MM.1S (cell line): ENCODE measurements around the gene COL27A1.

Experiments used
- DNase-seq: peaks from one replicate; pipeline ENCODE4 v3.0.0-alpha.2; 2015
- H2AFZ ChIP-seq: fragments of 300-600 bp; sonication (generic); 2 replicates; pipeline ENCODE4 v1.6.0; 2016; ENCODE audit warnings: antibody characterized with exemption, low read length
- H3F3A ChIP-seq: fragments of 300-600 bp; sonication (generic); 2 replicates; pipeline ENCODE4 v1.6.1; 2016; ENCODE audit warnings: mild to moderate bottlenecking, antibody characterized with exemption, low read length, moderate library complexity, mixed read lengths; ENCODE audit not compliant: insufficient read depth
- H3K27ac ChIP-seq: fragments of 300-600 bp; sonication (generic); 2 replicates; pipeline ENCODE4 v1.5.1; 2016; ENCODE audit warnings: mild to moderate bottlenecking, low read length
- H3K27me3 ChIP-seq: fragments of 300-600 bp; sonication (generic); replicated peaks from 2 replicates; pipeline ENCODE4 v1.6.0; 2016; ENCODE audit warnings: low read length; ENCODE audit not compliant: insufficient read depth
- H3K36me3 ChIP-seq: fragments of 300-600 bp; sonication (generic); replicated peaks from 2 replicates; pipeline ENCODE4 v1.6.1; 2016; ENCODE audit warnings: mild to moderate bottlenecking, low read length, mixed read lengths; ENCODE audit not compliant: insufficient read depth
- H3K4me1 ChIP-seq: fragments of 300-600 bp; sonication (generic); 2 replicates; pipeline ENCODE4 v1.6.1; 2016; ENCODE audit warnings: low read length, mixed read lengths
- H3K4me2 ChIP-seq: fragments of 300-600 bp; sonication (generic); 2 replicates; pipeline ENCODE4 v1.6.0; 2016; ENCODE audit warnings: low read depth, low read length
- H3K4me3 ChIP-seq: fragments of 300-600 bp; sonication (generic); 2 replicates; pipeline ENCODE4 v1.5.1; 2016; ENCODE audit warnings: low read length, mixed read lengths
- H3K79me2 ChIP-seq: fragments of 300-600 bp; sonication (generic); 2 replicates; pipeline ENCODE4 v1.6.1; 2016; ENCODE audit warnings: mixed run types, low read length, mixed read lengths
- H3K9ac ChIP-seq: fragments of 300-600 bp; sonication (generic); 2 replicates; pipeline ENCODE4 v1.6.1; 2016; ENCODE audit warnings: low read length, mixed read lengths
- H3K9me2 ChIP-seq: fragments of 300-600 bp; sonication (generic); replicated peaks from 2 replicates; pipeline ENCODE4 v1.6.1; 2016; ENCODE audit warnings: mild to moderate bottlenecking, low read length, mixed read lengths; ENCODE audit not compliant: insufficient read depth
- H3K9me3 ChIP-seq: fragments of 300-600 bp; sonication (generic); replicated peaks from 2 replicates; pipeline ENCODE4 v1.6.1; 2016; ENCODE audit warnings: mild to moderate bottlenecking, low read length, mixed read lengths; ENCODE audit not compliant: insufficient read depth
- H4K20me1 ChIP-seq: fragments of 300-600 bp; sonication (generic); 2 replicates; pipeline ENCODE4 v1.6.1; 2016; ENCODE audit warnings: mild to moderate bottlenecking, low read length, moderate library complexity, mixed read lengths; ENCODE audit not compliant: insufficient read depth
- EZH2 ChIP-seq: fragments of 300-600 bp; sonication (generic); optimal IDR thresholded peaks from 2 replicates; pipeline ENCODE3; 2017; ENCODE audit warnings: low read depth, mild to moderate bottlenecking, antibody characterized with exemption, low read length, mixed read lengths
- EZH2phosphoT487 ChIP-seq: fragments of 300-600 bp; sonication (generic); IDR thresholded peaks from 2 replicates; pipeline ENCODE4 v1.6.1; 2018; ENCODE audit warnings: antibody characterized with exemption, low read length
- TF ChIP-seq, protein P1 (sequence below): fragments of 300-600 bp; sonication (generic); IDR thresholded peaks from 2 replicates; pipeline ENCODE4 v1.5.1; 2016; ENCODE audit warnings: antibody characterized with exemption, low read length, mixed read lengths

The COL27A1 gene

DNA sequence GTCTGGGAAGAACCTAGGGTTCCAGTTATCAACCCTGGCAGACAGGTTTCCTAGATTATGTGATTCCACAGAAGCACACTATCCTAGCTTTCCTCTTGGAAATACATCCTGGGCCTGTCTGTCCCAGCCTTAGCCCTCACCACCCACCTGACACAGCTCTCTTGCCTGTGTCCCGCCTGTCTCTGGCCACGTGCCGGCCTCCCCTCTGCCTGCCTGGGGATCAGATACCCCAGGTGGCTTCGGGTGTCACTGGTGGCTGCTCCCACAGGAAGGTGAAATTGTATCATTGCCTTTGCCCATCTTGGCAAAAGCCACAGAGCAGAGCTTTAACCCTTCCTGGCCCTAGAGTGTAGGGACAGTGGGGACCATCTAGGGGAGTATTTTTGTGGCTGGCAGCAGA is 6.2 kb downstream of the COL27A1 start:
- H3K4me3 ChIP-seq: no peak overlapping the region
- peaks cover 2% of the 10 kb centered on the region for H3K27me3 ChIP-seq
- H3F3A ChIP-seq: no peaks in the 10 kb centered on the region
- TF ChIP-seq EZH2 (no peak), EZH2phosphoT487 (no peak)
- TF ChIP-seq, protein P1, sequence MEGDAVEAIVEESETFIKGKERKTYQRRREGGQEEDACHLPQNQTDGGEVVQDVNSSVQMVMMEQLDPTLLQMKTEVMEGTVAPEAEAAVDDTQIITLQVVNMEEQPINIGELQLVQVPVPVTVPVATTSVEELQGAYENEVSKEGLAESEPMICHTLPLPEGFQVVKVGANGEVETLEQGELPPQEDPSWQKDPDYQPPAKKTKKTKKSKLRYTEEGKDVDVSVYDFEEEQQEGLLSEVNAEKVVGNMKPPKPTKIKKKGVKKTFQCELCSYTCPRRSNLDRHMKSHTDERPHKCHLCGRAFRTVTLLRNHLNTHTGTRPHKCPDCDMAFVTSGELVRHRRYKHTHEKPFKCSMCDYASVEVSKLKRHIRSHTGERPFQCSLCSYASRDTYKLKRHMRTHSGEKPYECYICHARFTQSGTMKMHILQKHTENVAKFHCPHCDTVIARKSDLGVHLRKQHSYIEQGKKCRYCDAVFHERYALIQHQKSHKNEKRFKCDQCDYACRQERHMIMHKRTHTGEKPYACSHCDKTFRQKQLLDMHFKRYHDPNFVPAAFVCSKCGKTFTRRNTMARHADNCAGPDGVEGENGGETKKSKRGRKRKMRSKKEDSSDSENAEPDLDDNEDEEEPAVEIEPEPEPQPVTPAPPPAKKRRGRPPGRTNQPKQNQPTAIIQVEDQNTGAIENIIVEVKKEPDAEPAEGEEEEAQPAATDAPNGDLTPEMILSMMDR: no peak
- no peak overlapping the region for H2AFZ ChIP-seq
- H4K20me1 ChIP-seq: no peaks in the 10 kb centered on the region
- H3K9me3 ChIP-seq: no peaks in the 10 kb centered on the region
- peaks cover 12% of the 10 kb centered on the region for H3K4me1 ChIP-seq
- no peaks in the 10 kb centered on the region for H3K9me2 ChIP-seq
- H3K36me3 ChIP-seq: no peaks in the 10 kb centered on the region
- H3K79me2 ChIP-seq: no peaks in the 10 kb centered on the region
- no peak overlapping the region for H3K9ac ChIP-seq
- DNase-seq: no peak
- H3K27ac ChIP-seq: no peak overlapping the region
- no peak overlapping the region for H3K4me2 ChIP-seq

DNA sequence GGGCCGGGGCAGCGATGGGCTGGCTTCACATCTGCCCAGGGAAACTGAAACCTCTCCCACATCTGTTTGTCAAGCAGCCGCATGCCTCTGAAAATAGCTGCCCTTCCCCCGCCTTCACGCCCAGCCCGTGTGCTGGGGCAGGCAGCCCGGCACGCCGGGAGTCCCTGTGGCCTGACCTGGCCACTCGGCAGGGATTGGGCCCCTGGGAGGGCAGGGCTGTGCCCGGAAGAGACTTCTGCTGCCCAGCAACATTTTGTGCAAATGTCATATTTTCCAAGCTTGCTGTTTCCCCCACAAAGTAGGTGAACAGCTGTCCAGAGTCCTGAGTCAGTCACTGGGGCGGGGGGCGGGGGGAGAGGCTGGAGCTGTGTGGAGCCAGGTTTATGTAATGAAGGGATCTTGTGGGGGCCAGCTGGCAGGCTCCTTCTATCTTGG is 8.2 kb downstream of the COL27A1 start:
- peak overlapping the region; percentile 55 for H2AFZ ChIP-seq
- no peaks in the 10 kb centered on the region for H3K36me3 ChIP-seq
- DNase-seq: peak; percentile 61
- TF ChIP-seq EZH2: no peak
- no peaks in the 10 kb centered on the region for H3K9me2 ChIP-seq
- no peaks in the 10 kb centered on the region for H3K9me3 ChIP-seq
- peak overlapping the region; percentile 69 for H3K4me2 ChIP-seq
- H3K79me2 ChIP-seq: no peaks in the 10 kb centered on the region
- H3K27ac ChIP-seq: no peak overlapping the region; the same call in 1 of the 2 replicates
- peaks cover 11% of the 10 kb centered on the region for H3K27me3 ChIP-seq
- no peaks in the 10 kb centered on the region for H4K20me1 ChIP-seq
- peaks cover 12% of the 10 kb centered on the region for H3K4me1 ChIP-seq
- H3K9ac ChIP-seq: no peak overlapping the region
- H3F3A ChIP-seq: no peaks in the 10 kb centered on the region
- peak overlapping the region; percentile 33; the same call in 1 of the 2 replicates for H3K4me3 ChIP-seq

DNA sequence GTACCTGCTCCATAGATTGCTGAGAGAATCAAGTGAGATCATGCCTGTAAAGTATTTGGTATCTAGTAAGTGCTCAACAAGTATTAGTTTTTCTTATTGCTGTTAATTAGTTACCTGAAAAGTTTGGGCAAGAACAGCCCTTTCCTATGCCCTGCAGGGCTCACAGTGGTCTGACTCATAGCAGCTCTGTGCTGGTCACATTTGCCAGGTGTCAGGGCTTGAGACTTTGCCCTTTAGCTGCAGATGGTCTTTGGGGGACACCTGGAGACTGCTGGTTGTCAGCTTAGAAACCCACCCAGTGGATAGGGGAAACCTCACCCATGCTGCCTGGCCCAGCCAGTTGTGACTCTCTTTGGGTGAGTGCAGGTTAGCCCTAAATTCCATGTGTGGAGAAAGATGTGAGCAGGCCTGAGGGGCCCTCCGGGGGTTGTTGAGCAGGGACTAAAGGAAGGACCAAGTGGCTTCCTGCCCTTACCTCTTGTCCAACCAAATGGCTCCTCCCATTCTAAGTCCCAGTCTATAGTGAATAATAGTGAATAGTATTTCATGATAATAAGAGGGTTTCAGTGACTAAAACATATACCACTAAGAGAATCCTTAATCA is 9.0 kb downstream of the COL27A1 start:
- no peak for DNase-seq
- Histone ChIP-seq H3K4me3 (no peak overlapping the region), H3K27me3 (peaks cover 18% of the 10 kb centered on the region), H3K27ac (no peak overlapping the region), H3K4me1 (peaks cover 12% of the 10 kb centered on the region), H2AFZ (0 out of 2 replicates have a peak overlapping the region, but pooled peaks have one; percentile 55), H3K36me3 (no peaks in the 10 kb centered on the region), H3K9me3 (no peaks in the 10 kb centered on the region), H3K4me2 (peak overlapping the region; percentile 69; the same call in 1 of the 2 replicates), H3F3A (no peaks in the 10 kb centered on the region), H3K9me2 (no peaks in the 10 kb centered on the region), H4K20me1 (no peaks in the 10 kb centered on the region), H3K9ac (no peak overlapping the region), H3K79me2 (no peaks in the 10 kb centered on the region)
- TF ChIP-seq, protein P1: no peak
- no peak for TF ChIP-seq EZH2phosphoT487
- no peak for TF ChIP-seq EZH2

DNA sequence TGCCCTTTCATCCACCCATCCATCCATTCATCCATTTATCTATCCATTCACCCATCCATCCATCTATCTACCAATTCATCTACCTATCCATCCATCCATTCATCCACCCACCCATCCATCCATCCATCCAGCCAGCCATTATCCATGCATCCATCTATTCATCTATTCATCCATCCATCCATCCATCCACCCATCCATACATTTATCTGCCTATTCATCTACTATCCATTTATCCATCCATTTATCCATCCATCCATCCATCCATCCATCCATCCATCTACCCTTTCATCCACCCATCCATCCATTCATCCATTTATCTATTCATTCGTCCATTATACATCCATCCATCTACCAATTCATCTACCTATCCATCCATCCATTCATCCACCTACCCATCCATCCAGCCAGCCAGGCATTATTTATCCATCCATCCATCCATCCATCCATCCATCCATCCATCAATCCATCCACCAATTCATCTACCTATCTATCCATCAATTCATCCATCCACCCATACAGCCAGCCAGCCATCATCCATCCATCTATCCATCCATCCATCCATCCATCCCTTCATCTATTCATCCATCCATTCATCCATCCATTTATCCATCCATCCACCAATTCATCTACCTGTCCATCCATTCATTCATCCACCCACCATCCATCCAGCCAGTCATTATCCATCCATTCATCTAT is 10.2 kb downstream of the COL27A1 start:
- DNase-seq: no peak
- no peaks in the 10 kb centered on the region for H3F3A ChIP-seq
- no peaks in the 10 kb centered on the region for H4K20me1 ChIP-seq
- no peaks in the 10 kb centered on the region for H3K9me2 ChIP-seq
- H2AFZ ChIP-seq: no peak overlapping the region
- no peaks in the 10 kb centered on the region for H3K36me3 ChIP-seq
- H3K4me1 ChIP-seq: peaks cover 12% of the 10 kb centered on the region
- no peak overlapping the region for H3K9ac ChIP-seq
- TF ChIP-seq EZH2: no peak
- TF ChIP-seq, protein P1: no peak
- no peak for TF ChIP-seq EZH2phosphoT487
- H3K4me2 ChIP-seq: no peak overlapping the region
- H3K4me3 ChIP-seq: no peak overlapping the region
- H3K79me2 ChIP-seq: no peaks in the 10 kb centered on the region
- no peaks in the 10 kb centered on the region for H3K9me3 ChIP-seq
- peaks cover 30% of the 10 kb centered on the region for H3K27me3 ChIP-seq
- H3K27ac ChIP-seq: no peak overlapping the region
